Left ventricle myocardium superior (tissue), 1 donor: ENCODE measurements around the gene SCLY. TPM values are rescaled to one million over a fixed set of nuclear protein-coding genes. Genes with fewer than 3 reads are reported as not detected.

Source experiments
- ATAC-seq: fragments of 200-7000 bp; cut with Tn5 transposase; one replicate; pipeline ENCODE4 v1.9.1; 2020; ENCODE audit warnings: mild to moderate bottlenecking, moderate library complexity
- DNase-seq: peaks from one replicate; pipeline ENCODE4 v3.0.0-alpha.2; 2020
- intact Hi-C: fragments of 100-400 bp; cut with micrococcal nuclease; formaldehyde crosslinking; loops from one replicate; pipeline ENCODE4 v1.11.0; 2022
- total RNA-seq: library from RNA; stranded (reverse); fragmentation: NEBNext Ultra II Directional; extraction: Animal tissue kit (Norgen Biotek cat#: 25700); gene quantifications from one replicate; pipeline ENCODE4 v1.2.1, GENCODE V29; 2021
- donor health status: DM: no; HTN: yes; CAD: no; lungs with severe emphysema.

Gene SCLY
- total RNA-seq, 1 donor from 2014 or later = 14.7 TPM

DNA sequence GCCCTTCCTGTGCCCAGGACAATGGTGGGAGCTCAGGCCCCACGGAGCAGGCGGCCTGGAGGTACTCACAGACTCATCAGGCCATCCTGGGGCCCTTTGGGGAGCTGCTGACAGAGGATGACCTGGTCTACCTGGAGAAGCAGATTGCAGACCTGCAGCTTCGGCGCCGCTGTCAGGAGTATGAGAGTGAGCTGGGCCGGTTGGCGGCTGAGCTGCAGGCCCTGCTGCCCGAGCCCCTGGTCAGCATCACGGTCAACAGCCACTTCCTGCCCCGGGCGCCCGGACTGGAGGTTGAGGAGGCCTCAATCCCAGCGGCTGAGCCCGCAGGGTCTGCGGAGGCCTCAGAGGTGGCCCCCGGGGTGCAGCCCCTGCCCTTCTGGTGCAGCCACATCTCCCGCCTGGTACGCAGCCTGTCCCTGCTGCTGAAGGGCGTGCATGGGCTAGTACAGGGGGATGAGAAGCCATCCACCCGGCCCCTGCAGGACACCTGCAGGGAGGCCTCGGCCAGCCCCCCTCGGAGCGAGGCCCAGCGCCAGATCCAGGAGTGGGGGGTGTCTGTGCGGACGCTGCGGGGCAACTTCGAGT, 69.4 kb downstream of the SCLY start:
- DNase-seq (peak; percentile 26), ATAC-seq (no peak)
- intact Hi-C loops = no loop called here

DNA sequence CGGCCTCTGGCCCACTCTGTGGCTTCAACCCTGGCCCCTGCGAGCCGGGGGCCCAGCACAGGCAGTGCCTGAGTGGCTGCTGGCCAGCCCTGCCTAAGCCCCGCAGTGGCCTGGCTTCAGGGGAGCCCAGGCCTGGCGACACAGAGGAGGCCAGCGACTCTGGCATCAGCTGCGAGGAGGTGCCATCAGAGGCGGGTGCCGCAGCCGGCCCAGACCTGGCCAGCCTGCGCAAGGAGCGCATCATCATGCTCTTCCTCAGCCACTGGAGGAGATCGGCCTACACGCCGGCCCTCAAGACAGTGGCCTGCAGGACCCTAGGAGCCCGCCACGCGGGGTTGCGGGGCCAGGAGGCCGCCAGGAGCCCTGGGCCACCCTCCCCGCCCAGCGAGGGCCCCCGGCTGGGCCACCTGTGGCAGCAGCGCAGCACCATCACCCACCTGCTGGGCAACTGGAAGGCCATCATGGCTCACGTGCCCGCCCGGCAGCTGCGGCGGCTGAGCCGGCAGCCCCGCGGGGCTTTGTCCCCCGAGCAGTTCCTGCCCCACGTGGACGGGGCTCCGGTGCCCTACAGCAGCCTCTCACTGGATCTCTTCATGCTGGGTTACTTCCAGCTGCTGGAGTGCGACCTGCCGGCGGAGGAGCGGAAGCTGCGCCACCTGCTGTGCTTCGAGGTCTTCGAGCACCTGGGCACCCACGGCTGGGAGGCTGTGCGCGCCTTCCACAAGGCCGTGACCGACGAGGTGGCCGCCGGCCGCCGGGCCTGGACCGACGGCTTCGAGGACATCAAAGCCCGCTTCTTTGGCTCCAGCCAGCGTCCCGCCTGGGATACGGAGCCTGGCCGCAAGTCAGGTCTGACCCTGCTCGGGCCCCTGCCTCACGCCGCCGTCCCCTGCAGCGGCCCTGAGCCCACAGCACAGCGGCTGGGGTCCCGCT, 70.2 kb downstream of the SCLY start:
- intact Hi-C loops = no loop called here
- DNase-seq = peak; percentile 19
- no peak for ATAC-seq

DNA sequence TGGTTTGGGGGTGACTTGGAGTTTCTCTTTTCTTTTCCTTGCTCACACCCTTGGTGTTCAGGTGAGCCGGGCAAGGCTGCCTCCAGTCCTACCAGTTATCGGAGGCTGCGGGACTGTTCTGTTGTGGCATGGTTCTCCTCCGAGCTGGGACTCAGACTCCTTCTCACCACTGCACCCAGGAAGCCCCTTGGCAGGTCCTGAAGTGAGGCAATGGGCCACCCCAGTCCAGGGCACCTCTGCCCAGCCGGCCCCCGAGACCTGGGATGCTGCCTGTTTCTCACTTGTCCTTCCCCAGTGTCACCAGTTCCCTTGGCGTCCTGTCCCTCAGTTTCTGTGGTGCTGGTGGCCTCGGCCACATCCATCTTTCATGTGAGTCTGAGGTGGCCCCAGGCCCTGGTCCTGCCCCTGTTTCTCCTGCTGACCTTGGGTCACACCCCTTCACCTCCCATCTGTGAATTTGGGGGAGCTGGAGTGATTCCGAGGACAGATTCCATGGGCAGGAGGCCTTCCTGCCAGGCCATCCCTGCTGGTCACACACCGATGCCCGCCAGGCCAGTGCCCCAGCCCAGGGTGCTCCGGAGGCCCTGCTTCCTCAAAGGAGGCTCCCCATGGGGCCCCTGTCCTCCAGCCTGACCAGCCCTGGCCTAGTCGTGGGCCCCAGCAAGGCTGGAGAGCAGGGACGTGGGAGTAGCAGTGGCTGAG, 71.1 kb downstream of the SCLY start:
- intact Hi-C loops = no loop called here
- ATAC-seq = no peak
- DNase-seq = peak; percentile 21

DNA sequence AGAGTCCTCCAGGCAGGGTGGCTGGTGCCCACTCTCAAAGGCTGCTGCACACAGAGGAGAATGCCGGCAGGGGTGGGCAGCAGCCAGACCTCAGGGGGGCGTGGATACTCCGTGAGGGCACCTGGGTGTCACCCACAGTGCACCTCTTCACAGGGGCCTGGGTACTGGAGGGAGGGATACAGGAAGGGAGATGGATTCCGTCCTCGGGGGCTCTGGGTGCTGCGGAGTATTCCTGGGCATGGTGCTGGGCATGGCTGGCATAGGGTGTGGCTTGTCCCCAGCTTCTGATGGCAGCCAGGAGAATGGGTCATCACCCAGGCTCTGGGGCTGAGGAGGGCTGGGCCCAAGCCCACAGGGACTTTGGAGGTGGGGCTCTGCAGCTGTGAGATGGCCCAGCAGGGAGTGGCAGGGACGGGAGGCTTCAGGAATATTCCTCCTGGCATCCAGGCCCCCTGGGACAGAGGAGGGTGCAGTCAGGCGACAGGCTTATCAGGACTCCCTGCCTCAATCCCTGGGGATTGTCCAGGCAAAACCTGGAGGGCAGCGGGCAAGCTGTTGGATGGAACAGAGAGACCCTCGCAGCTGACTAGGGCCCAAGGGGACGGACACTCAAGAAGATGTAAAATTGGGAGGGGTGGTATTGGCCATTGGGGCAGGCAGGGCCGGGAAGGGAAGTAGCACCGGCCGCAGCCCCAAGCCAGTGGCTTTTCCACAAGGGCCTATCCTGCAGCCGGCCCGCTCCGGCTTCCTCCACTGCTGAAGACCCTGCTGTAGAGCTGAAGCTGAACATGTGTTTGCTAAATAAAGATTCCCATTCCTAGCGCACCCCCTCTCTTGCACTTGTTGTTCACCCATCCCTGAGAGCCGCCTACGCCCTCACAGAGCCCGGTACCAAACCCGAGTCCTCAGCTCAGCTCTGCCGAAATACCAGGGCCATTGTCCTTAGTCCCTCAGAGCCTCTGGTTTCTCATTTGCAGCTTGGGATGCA, 72.0 kb downstream of the SCLY start:
- DNase-seq (peak; percentile 23), ATAC-seq (no peak)
- intact Hi-C loops = no loop called here

DNA sequence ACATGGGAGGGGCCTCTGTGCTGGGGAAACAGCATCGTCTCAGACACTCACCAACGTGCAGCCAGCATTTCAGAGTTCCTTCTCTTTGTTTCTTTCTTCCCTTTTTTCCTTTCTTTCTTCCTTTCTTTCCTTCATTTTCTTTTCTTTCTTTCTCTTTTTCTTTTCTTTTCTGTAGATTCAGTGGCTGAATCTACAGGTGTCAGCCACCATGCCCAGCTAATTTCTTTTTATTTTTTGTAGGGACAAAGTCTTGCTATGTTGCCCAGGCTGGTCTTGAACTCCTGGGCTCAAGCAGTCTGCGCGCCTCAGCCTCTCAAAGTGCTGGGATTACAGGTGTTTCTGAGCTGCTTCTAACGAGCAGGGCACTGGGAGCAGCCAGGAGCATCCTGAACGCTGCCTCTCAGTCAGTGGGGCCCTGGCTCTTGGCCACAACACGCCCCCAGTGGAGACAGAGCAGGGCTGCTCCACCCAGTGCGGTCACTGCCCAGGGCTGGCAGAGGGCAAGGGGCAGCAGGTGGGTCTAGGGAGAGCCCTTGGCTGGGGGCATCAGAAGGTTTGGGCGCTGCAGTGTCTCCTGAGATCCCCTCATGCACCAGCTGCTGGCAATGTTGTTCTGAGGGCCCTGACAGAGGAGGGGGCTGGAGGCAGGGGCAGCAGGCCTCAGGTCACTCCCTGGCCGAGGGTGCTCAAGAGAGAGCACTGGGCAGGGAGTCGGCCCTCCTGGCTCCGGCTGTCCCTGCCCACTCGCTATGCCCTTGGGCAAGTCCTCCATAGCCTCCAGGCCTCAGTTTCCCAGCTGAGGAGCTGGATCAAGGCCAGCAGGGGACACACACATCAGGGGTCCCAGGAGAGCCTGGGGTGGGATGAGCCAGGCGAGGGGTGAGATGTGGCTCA, 72.9 kb downstream of the SCLY start:
- DNase-seq = peak; percentile 23
- ATAC-seq = no peak
- intact Hi-C loops = no loop called here

DNA sequence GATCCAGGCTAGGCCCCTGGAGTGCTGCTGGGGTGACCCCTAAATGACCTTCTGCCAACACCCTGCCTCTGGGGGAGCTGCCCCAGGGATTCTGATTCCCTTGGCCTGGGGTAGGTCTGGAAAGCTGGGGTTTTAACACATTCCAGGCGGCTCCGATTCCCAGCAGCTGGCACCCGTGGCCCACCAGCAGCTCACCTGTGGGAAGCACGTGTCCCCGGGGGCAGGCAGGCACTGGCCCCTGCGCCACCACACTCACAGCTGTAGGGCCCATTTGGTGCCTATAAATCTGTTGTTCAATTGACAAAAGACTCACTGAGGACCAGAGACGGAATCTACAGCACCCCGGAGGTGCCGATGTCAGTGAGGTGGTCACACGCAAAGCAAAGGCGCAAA, 73.6 kb downstream of the SCLY start:
- intact Hi-C loops = no loop called here
- ATAC-seq (no peak), DNase-seq (no peak)

DNA sequence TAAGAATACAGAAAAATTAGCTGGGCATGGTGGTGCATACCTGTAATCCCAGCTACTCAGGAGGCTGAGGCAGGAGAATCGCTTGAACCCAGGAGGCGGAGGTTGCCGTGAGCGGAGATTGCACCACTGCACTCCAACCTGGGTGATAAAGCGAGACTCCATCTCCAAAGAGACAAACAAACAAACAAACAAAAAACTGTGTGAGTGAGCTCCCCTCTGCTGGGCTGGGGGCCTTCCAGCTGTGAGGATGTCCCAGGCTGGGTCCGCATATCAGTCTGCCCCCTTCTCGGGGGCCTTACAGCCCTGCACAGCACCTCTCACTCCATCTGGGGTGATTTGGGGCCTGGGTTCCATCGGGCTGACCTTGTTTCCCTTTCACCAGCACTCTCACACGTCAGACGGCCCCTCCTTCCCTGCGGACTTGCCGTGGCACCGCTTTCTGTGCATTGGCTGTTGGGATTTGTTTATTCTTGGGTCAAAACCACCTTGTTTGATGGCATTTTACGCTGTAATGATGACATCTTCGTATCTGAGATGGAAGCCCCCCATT, 74.9 kb downstream of the SCLY start:
- ATAC-seq (no peak), DNase-seq (peak; percentile 15)
- intact Hi-C loops = no loop called here

DNA sequence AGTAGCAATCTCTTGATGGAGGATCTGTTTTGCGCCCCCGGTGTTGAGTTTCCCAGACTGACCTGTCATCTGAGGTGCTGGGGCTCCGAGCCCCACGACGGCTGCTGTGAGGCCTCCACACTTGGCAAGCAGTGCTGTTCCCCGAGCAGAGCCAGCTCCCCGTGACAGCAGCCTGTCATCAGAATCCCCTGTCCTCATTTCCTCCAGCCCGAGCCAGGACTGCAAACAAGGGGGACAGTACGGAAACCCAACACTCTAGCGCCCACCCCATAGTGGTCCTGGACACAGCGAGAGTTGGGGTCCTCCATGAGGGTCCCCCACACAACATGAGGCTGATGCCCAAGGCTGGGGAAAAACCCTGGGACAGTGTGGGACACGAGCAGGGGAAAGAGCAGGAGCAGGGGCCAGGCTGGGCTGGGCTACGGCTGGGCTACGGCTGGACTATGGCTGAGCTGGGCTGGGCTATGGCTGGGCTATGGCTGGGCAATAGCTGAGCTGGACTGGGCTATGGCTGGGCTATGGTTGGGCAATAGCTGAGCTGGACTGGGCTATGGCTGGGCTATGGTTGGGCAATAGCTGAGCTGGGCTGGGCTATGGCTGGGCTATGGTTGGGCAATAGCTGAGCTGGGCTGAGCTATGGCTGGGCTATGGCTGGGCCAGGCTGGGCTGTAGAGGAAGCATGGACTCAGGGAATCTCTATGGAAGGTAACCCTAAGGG, 76.2 kb downstream of the SCLY start:
- DNase-seq = peak; percentile 62
- intact Hi-C loops = no loop called here

DNA sequence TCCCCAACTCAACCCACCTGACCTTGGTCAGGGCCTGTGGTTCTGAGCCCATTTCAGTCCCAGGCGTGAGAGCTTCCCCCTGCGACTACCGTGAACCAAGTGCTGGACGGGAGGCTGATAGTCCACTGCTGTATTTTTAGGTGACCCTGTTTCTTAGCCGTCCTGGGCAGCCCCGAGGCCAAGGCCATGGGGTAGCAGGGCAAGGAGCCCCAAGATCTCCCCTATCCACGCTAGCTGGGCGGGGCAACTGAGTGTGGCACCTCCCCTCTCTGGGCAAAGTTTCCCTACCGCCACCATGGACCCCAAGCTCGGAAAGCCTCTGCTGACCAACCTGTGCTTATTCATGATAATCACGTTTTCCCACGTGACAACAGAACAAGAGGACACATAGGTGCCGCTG, 77.1 kb downstream of the SCLY start:
- ATAC-seq = no peak
- DNase-seq = no peak
- intact Hi-C loops = no loop called here

More for the DNA sequence above, 76.2 kb downstream of the SCLY start:
- ATAC-seq = peak; percentile 4

DNA sequence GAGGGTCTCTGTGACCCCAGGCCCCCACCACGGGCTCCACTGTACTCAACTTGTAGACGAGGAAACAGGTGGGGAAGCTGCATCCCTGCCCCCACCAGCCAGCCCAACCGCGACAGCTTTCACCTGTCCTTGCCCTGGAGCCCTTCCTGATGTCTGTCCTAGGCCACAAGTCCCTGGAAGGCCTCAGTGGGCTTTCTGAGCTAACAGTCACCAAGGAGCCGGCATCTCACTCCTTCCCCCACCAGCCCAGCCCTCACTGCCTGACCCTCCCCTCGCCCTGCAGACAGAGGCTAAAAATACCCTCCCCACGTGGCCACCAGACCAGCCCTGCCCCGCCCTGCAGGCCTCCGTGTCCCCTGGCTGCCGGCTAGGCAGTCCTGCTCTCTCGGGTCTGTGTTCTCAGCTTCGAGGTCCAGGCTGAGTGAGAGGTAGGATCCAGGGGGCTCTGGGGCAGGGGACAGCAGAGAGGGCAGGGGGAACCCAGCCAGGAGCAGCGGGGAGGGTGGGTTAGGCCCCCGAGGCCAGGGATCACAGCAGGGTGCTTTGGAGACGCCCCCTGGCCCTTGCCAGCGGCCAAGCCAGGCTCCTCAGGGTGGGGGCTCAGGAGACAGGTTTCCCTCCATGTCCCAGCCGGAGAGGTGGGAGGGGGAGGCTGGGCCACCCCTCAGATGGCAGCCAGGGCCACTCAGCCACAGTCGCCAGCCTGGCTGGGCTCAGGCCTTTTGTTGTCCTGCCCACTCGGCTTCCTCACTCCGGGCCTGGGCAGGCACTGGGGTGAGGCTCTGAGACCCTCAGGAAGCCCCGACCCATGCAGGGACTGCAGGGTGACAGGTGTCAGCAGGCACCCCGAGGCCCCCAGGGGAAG, 77.8 kb downstream of the SCLY start, which contains the start of gene KLHL30:
Gene KLHL30 (plus strand): TSS at position 338 of the 865 bp plus-strand sequence. CDS start 2,087 bp downstream, outside the sequence.
- ATAC-seq = peak; percentile 91
- peak; percentile 83 for DNase-seq
- intact Hi-C loops = no loop called here

DNA sequence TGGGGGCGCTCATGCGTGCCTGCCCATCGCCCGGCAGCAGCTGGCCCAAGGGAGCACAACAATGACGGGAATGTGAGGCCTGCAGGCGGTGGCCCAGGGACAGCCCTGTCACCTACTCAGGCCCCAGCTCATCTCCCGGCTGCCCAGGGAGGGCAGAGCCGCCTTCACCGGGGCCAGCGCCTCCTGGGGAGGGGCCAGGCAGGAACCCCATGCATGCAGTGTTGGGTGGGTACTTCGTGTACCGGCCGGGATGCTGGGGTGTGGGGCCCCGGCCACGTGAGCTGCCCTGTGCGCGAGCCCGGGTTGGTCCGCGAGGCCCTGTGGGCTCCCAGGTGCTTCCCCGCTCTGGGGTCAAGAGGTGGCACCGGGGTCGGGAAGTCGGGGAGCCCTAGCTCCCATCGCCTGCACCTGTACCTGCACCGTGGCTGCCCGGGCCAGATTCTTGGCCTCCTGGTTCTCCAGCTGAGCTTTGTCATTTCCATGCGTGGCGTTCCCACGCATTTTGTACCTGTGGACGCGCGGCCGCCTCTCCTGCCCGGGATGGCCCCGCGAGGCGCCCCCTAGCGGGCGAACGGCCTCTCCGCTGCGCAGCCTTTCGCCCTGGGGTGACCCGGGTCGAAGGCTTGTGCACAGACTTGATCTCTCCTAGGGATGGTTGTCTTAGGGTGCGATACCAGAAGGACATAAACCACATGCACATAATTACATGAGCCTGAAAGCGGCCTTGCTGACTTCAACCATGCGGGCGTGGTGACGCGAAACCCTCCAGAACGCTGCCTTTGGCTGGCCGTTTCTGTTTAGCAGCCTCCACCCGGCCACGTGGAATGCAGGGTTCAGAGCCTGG, 78.6 kb downstream of the SCLY start:
- peak; percentile 65 for DNase-seq
- ATAC-seq = peak; percentile 67
- intact Hi-C loops = no loop called here

DNA sequence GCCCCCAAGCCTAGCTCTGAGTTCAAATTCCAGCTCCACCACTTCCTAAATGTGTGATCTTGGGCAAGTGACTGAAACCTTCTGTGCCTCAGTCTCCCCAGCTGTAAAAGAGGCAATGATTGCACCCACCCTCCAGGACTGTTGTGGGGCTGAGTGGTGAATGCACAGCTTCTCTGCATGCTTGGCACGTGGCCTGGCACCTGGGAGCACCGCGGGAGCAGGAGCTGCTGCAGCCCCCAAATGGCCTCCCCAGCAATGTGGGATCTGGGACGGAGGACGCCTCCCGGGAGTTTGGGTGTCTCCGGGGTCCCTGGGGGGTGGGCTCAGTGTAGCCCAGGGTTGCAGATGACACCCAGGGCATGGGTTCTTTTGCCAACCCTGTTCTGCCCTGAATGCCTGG, 79.2 kb downstream of the SCLY start:
- ATAC-seq (no peak), DNase-seq (no peak)
- intact Hi-C loops = no loop called here

DNA sequence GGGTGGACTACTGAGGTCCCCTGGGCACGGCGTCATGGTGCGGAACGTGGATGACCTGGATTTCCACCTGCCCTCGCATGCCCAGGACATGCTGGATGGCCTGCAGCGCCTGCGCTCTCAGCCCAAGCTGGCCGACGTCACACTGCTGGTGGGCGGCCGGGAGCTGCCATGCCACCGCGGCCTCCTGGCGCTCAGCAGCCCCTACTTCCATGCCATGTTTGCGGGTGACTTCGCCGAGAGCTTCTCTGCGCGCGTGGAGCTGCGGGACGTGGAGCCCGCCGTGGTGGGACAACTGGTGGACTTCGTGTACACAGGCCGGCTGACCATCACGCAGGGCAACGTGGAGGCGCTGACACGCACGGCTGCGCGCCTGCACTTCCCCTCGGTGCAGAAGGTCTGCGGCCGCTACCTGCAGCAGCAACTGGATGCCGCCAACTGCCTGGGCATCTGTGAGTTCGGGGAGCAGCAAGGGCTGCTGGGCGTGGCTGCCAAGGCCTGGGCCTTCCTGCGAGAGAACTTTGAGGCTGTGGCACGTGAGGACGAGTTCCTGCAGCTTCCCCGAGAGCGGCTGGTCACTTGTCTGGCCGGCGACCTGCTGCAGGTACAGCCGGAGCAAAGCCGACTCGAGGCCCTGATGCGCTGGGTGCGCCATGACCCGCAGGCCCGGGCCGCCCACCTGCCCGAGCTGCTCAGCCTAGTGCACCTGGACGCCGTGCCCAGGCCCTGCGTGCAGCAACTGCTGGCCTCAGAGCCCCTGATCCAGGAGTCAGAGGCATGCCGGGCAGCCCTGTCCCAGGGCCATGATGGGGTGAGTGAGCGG, 80.1 kb downstream of the SCLY start:
- intact Hi-C loops = no loop called here
- ATAC-seq = no peak
- no peak for DNase-seq

DNA sequence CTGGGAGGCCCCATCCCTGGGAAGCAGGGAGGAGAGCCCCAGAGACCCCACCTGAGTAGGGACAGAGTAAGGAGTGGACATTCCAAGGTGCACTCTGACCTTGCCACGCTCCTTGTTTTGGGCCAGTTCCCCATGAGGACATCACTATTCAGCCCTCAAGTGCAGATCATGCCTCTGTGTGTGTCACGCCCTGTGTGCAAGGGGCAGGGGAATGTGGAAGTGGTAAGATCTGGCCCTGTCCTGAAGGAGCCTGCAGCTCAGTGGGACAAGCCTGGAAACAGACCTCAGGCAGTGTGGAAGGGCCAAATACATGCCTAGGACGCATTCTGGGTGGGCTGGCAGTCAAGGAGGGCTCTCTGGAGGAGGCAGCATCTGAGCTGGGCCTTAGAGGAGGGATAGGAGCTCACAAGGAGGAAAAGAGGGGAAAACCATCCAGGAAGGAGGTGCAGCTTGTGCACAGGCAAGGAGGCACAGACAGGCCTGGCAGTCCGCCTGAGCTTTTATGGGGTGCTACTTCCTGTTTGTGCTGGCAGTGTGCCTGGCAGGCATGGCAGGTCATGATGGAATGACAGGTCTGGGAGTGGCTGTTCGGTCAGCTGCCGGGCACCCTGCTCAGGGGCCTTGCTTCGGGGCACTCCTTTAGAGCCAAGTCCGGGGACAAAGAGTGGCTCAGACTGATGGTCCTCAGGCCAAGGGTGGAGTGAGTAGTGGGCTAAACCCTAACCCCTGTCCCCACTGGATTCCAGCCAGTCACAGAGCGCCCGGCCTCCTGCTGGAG, 80.9 kb downstream of the SCLY start:
- intact Hi-C loops = no loop called here
- no peak for ATAC-seq
- DNase-seq = peak; percentile 61
